ENCODE results near the gene GPR156. TPM values are rescaled to one million over a fixed set of nuclear protein-coding genes. Genes with fewer than 3 reads are reported as not detected.

The GPR156 gene
- total and polyA plus RNA-seq, 2 of the 4 experiments (the other 2 are of a cell fraction) = 0.09 to 0.18 TPM

DNA sequence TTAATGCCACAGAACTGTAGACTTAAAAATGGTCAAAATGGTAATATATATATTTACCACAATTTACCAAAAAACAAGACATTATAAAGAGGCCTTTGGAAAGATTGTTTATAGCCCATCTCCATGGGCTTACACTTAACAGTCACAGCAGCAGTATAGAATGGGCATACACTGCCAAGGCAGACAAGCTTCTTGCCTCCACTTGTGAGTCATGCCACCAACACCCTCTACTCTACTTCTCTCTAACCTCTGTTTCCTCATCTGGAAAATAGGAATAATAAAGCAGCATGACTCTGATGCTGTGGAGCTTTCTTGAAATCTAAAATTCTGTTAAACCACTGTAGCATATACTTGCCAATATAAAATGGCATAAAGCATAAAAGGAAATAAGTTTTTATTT lies 14.4 kb upstream of the GPR156 start:
- Histone ChIP-seq H2AFZ (replicated peaks; ENCODE audit: low read length, poor library complexity) (no peak overlapping the region), H3K9me3 (ENCODE audit: control insufficient read depth, insufficient read depth, low read length) (no peaks in the 10 kb centered on the region), H3K18ac (ENCODE audit: low read depth, low read length) (no peak overlapping the region), H4K20me1 (ENCODE audit: insufficient read depth, low read length) (no peaks in the 10 kb centered on the region), H3K4me3 (ENCODE audit: insufficient read depth, low read depth, low read length) (no peak overlapping the region), H3K9me1 (ENCODE audit: insufficient read depth, low read length) (no peaks in the 10 kb centered on the region), H4K8ac (ENCODE audit: low read depth in 2 of 2, low read length in 2 of 2) (no peak overlapping the region), H3K14ac (replicated peaks; ENCODE audit: low read depth, low read length) (no peak overlapping the region), H2BK120ac (ENCODE audit: low read depth, low read length) (no peak overlapping the region), H3K36me3 (ENCODE audit: control insufficient read depth, insufficient read depth, low read length) (no peaks in the 10 kb centered on the region), H3K4me2 (ENCODE audit: low read depth, low read length) (no peak overlapping the region), H3K79me1 (ENCODE audit: low read depth in 1 of 2, low read length in 2 of 2) (no peaks in the 10 kb centered on the region), H2AK9ac (replicated peaks; ENCODE audit: low read depth, low read length, poor library complexity) (no peak overlapping the region), H2BK20ac (ENCODE audit: low read depth, low read length) (no peak overlapping the region), H3K56ac (ENCODE audit: extremely low read depth, insufficient read depth, low read length) (no peak overlapping the region), H2AK5ac (ENCODE audit: low read depth, low read length) (no peak overlapping the region), H4K91ac (ENCODE audit: insufficient read depth, low read depth, low read length) (no peak overlapping the region), H3K4me1 (ENCODE audit: control insufficient read depth, insufficient read depth, low read length) (no peaks in the 10 kb centered on the region), H3K23ac (ENCODE audit: low read depth, low read length) (no peak overlapping the region), H3K27me3 (ENCODE audit: control insufficient read depth, insufficient read depth, low read length) (peaks cover 3% of the 10 kb centered on the region; the same call in 1 of the 2 replicates), H4K5ac (ENCODE audit: low read depth, low read length) (no peak overlapping the region), H2BK15ac (ENCODE audit: low read depth, low read length) (no peak overlapping the region), H3K9ac (ENCODE audit: low read depth, low read length) (no peak overlapping the region), H3K4ac (ENCODE audit: low read depth, low read length) (no peak overlapping the region), H2BK5ac (ENCODE audit: low read depth, low read length, poor library complexity, severe bottlenecking) (no peak overlapping the region), H3K27ac (ENCODE audit: insufficient read depth, low read length) (no peak overlapping the region)
- dilution Hi-C loops (cut with HindIII; ENCODE audit: low sequenced_read_pairs, unreplicated experiment) = no loop called here
- no TSS peak for BruUV-seq (replicated peaks)
- ATAC-seq (ENCODE audit: low read depth) (no peak), DNase-seq (no peak)
- ChIA-PET POLR2A (ENCODE audit: unreplicated experiment) (no interaction called here), CTCF (no interaction called here)
- intact Hi-C loops (cut with micrococcal nuclease) = no loop called here
- TF ChIP-seq RFX5 (IDR thresholded peaks at IDR 0.05; ENCODE audit: low read depth, low read length) (no peak), FOS (IDR thresholded peaks at IDR 0.05; ENCODE audit: low read depth, low read length) (no peak), RAD21 (IDR thresholded peaks at IDR 0.05; ENCODE audit: low read length) (no peak), MAZ (IDR thresholded peaks at IDR 0.05; ENCODE audit: borderline replicate concordance, low read depth, low read length) (no peak), POLR2A (IDR thresholded peaks at IDR 0.05; ENCODE audit: low read depth, low read length) (no peak), SMC3 (IDR thresholded peaks at IDR 0.05; ENCODE audit: low read depth, low read length) (no peak)
- TF ChIP-seq, protein P1, sequence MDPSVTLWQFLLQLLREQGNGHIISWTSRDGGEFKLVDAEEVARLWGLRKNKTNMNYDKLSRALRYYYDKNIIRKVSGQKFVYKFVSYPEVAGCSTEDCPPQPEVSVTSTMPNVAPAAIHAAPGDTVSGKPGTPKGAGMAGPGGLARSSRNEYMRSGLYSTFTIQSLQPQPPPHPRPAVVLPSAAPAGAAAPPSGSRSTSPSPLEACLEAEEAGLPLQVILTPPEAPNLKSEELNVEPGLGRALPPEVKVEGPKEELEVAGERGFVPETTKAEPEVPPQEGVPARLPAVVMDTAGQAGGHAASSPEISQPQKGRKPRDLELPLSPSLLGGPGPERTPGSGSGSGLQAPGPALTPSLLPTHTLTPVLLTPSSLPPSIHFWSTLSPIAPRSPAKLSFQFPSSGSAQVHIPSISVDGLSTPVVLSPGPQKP (IDR thresholded peaks at IDR 0.05; ENCODE audit: borderline replicate concordance, low read depth, low read length) = no peak
- TF ChIP-seq, protein P2, sequence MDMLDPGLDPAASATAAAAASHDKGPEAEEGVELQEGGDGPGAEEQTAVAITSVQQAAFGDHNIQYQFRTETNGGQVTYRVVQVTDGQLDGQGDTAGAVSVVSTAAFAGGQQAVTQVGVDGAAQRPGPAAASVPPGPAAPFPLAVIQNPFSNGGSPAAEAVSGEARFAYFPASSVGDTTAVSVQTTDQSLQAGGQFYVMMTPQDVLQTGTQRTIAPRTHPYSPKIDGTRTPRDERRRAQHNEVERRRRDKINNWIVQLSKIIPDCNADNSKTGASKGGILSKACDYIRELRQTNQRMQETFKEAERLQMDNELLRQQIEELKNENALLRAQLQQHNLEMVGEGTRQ (IDR thresholded peaks at IDR 0.05; ENCODE audit: low read depth, low read length) = no peak
- TF ChIP-seq, protein P3, sequence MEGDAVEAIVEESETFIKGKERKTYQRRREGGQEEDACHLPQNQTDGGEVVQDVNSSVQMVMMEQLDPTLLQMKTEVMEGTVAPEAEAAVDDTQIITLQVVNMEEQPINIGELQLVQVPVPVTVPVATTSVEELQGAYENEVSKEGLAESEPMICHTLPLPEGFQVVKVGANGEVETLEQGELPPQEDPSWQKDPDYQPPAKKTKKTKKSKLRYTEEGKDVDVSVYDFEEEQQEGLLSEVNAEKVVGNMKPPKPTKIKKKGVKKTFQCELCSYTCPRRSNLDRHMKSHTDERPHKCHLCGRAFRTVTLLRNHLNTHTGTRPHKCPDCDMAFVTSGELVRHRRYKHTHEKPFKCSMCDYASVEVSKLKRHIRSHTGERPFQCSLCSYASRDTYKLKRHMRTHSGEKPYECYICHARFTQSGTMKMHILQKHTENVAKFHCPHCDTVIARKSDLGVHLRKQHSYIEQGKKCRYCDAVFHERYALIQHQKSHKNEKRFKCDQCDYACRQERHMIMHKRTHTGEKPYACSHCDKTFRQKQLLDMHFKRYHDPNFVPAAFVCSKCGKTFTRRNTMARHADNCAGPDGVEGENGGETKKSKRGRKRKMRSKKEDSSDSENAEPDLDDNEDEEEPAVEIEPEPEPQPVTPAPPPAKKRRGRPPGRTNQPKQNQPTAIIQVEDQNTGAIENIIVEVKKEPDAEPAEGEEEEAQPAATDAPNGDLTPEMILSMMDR (conservative IDR thresholded peaks at IDR 0.05; ENCODE audit: low read depth, low read length) = no peak
- in situ Hi-C loops (cut with MboI; ENCODE audit: low sequenced_read_pairs) = no loop called here
